K562 (cell line): ENCODE measurements around the gene ARL17B. TPM values are rescaled to one million over a fixed set of nuclear protein-coding genes. Genes with fewer than 3 reads are reported as not detected.
A peak's percentile ranks its signal among the peaks of the same experiment; 100 is the strongest.
"Not testable (repeated sequence)": the region's sequence is repeated elsewhere in the genome, so short reads cannot be mapped to it uniquely, and the experiment has no call there.

Experiments
- ATAC-seq: fragments of 200-7000 bp; cut with Tn5 transposase; 3 replicates; pipeline ENCODE4 v1.9.1; 2020; ENCODE audit warnings: moderate library complexity
- BruUV-seq: library from RNA; stranded (reverse); fragments of 400-500 nt; replicated peaks from 2 replicates; lab custom pipeline; 2021; lab: Mats Ljungman, UMichigan
- CTCF ChIA-PET: fragments of 300-600 bp; formaldehyde crosslinking; extraction: SDS; loops from one replicate; lab custom pipeline; 2021; ENCODE audit warnings: low intra/inter-chr PET ratio; lab: Yijun Ruan, JAX
- POLR2A ChIA-PET: fragments of 300-600, 350-650 bp; sonication (Branson Sonifier 250); formaldehyde crosslinking; extraction: SDS; loops from one replicate; lab custom pipeline; 2021; ENCODE audit warnings: antibody characterized with exemption, inconsistent platforms; lab: Yijun Ruan, JAX
- DNase-seq, 4 experiments: peaks; one replicate each; pipeline versions ENCODE4 v3.0.0 to v3.0.0-alpha.2; 2011 to 2018; ENCODE audit warnings: low spot score in 3 of 4, mixed read lengths in 3 of 4; ENCODE audit errors: extremely low read depth in 1 of 4
- FAIRE-seq: peaks from 2 replicates; lab custom pipeline; 2011; peaks lifted over from hg19 to GRCh38; lab: Jason Lieb, UNC
- H2AFZ ChIP-seq: 2 replicates; pipeline ENCODE4 v1.6.0; 2011; ENCODE audit warnings: low read depth, low read length, control low read depth, inconsistent platforms
- H3K27ac ChIP-seq: fragments of 200-600 bp; 3 replicates; pipeline ENCODE4 v1.8.0; 2011; ENCODE audit warnings: low read depth, mild to moderate bottlenecking, control low read depth, inconsistent platforms, low read length, moderate library complexity, mixed read lengths; ENCODE audit errors: extremely low read depth
- H3K27me3 ChIP-seq, 2 experiments: fragments of 300-600 bp in 1 of 2; 2 replicates in 1 of 2; 3 replicates in 1 of 2; pipeline versions ENCODE4 v1.6.0 to v1.8.0; 2011; ENCODE audit warnings: inconsistent platforms in 2 of 2, low read length in 2 of 2, mild to moderate bottlenecking in 1 of 2, mixed read lengths in 1 of 2, moderate library complexity in 1 of 2; ENCODE audit not compliant: control insufficient read depth in 2 of 2, insufficient read depth in 2 of 2
- H3K36me3 ChIP-seq: fragments of 300-600 bp; 3 replicates; pipeline ENCODE4 v1.8.0; 2011; ENCODE audit warnings: mild to moderate bottlenecking, low read length, inconsistent platforms; ENCODE audit not compliant: control insufficient read depth, insufficient read depth
- H3K4me1 ChIP-seq, 2 experiments: fragments of 200-600 bp in 1 of 2; replicated peaks in 1 of 2; 2 replicates in 1 of 2; 3 replicates in 1 of 2; pipeline versions ENCODE4 v1.5.1 to v1.8.0; 2011; ENCODE audit warnings: inconsistent platforms in 2 of 2, low read length in 2 of 2, mild to moderate bottlenecking in 1 of 2, mixed read lengths in 1 of 2, moderate library complexity in 1 of 2; ENCODE audit not compliant: control insufficient read depth in 2 of 2, insufficient read depth in 2 of 2
- H3K4me2 ChIP-seq: 2 replicates; pipeline ENCODE4 v1.6.1; 2011; ENCODE audit warnings: low read length, control low read depth, inconsistent platforms, mixed read lengths; ENCODE audit not compliant: insufficient read depth
- H3K4me3 ChIP-seq: fragments of 200-600 bp; sonication (generic), shearing (Covaris generic); 2 replicates; pipeline ENCODE4 v1.5.1; 2016; ENCODE audit warnings: control low read depth, inconsistent platforms
- H3K79me2 ChIP-seq: fragments of 200-600 bp; 3 replicates; pipeline ENCODE4 v1.8.0; 2011; ENCODE audit warnings: low read length, inconsistent platforms; ENCODE audit not compliant: control insufficient read depth, insufficient read depth
- H3K9ac ChIP-seq, 2 experiments: 2 replicates each; pipeline versions ENCODE4 v1.6.0 to v1.6.1; 2011; ENCODE audit warnings: low read depth in 2 of 2, low read length in 2 of 2, control low read depth in 1 of 2, inconsistent platforms in 1 of 2, mild to moderate bottlenecking in 1 of 2, mixed read lengths in 1 of 2; ENCODE audit not compliant: insufficient read depth in 1 of 2
- H3K9me1 ChIP-seq: one replicate; pipeline ENCODE4 v1.6.0; 2011; ENCODE audit warnings: inconsistent platforms, mild to moderate bottlenecking, low read length, moderate library complexity; ENCODE audit not compliant: control insufficient read depth, insufficient read depth
- H3K9me3 ChIP-seq: replicated peaks from 2 replicates; pipeline ENCODE4 v1.5.1; 2011; ENCODE audit warnings: low read depth, low read length, inconsistent platforms; ENCODE audit not compliant: control insufficient read depth, insufficient read depth
- H4K20me1 ChIP-seq: replicated peaks from 2 replicates; pipeline ENCODE4 v1.6.1; 2011; ENCODE audit warnings: low read length, inconsistent platforms, mixed read lengths; ENCODE audit not compliant: control insufficient read depth, insufficient read depth
- CHD2 ChIP-seq: IDR thresholded peaks from 2 replicates; pipeline ENCODE4 v1.6.1; 2011; ENCODE audit warnings: low read depth, low read length
- CXXC5 ChIP-seq: fragments of 250-450 bp; sonication (Bioruptor Pico); IDR thresholded peaks from 2 replicates; pipeline ENCODE4 v1.8.0; 2022; ENCODE audit warnings: inconsistent platforms, mild to moderate bottlenecking, moderate library complexity
- ESRRA ChIP-seq: fragments of 450-650 bp; IDR thresholded peaks from 2 replicates; pipeline ENCODE4 v1.6.1; 2014; ENCODE audit warnings: low read depth, mild to moderate bottlenecking, moderate library complexity, borderline replicate concordance
- HDAC2 ChIP-seq: fragments of 450-650 bp; IDR thresholded peaks from 2 replicates; pipeline ENCODE4 v1.6.1; 2016; ENCODE audit warnings: mild to moderate bottlenecking
- KDM1A ChIP-seq, 2 experiments: fragments of 450-650 bp; IDR thresholded peaks; 2 replicates each; pipeline ENCODE4 v1.6.1; 2016; ENCODE audit warnings: mild to moderate bottlenecking in 2 of 2
- MBD2 ChIP-seq: sonication (generic); IDR thresholded peaks from 2 replicates; pipeline ENCODE4 v1.6.1; 2016; ENCODE audit warnings: low read depth, borderline replicate concordance
- NEUROD1 ChIP-seq: fragments of 150-350 bp; IDR thresholded peaks from 2 replicates; pipeline ENCODE4 v1.6.1; 2014; ENCODE audit warnings: borderline replicate concordance, low read length, low read depth; ENCODE audit not compliant: partially characterized antibody
- RBBP5 ChIP-seq: fragments of 200-600 bp; sonication (generic); IDR thresholded peaks from 2 replicates; pipeline ENCODE4 v1.6.1; 2012; ENCODE audit warnings: borderline replicate concordance, mild to moderate bottlenecking, low read length, control low read depth, inconsistent platforms; ENCODE audit not compliant: insufficient read depth, poor library complexity, severe bottlenecking
- RBFOX2 ChIP-seq: fragments of 200-400 bp; formaldehyde crosslinking; IDR thresholded peaks from 2 replicates; pipeline ENCODE4 v1.6.1; 2017; ENCODE audit warnings: low read depth, mild to moderate bottlenecking, low read length, moderate library complexity
- RBM25 ChIP-seq: fragments of 200-400 bp; formaldehyde crosslinking; IDR thresholded peaks from 2 replicates; pipeline ENCODE4 v1.6.1; 2018; ENCODE audit warnings: low read length, low read depth, moderate library complexity; ENCODE audit not compliant: severe bottlenecking
- RCOR1 ChIP-seq, 2 experiments: IDR thresholded peaks; 2 replicates each; pipeline ENCODE4 v1.6.1; 2012; ENCODE audit warnings: low read depth in 2 of 2, low read length in 2 of 2, borderline replicate concordance in 1 of 2, improper control_type of control experiment in 1 of 2
- SP1 ChIP-seq: sonication (generic); formaldehyde crosslinking; IDR thresholded peaks from 2 replicates; pipeline ENCODE4 v1.8.1; 2022; ENCODE audit warnings: mild to moderate bottlenecking, missing genetic modification reagents
- SP2 ChIP-seq: IDR thresholded peaks from 2 replicates; pipeline ENCODE4 v1.6.1; 2011; ENCODE audit warnings: mild to moderate bottlenecking, low read depth, low read length, moderate library complexity; ENCODE audit not compliant: poor library complexity, severe bottlenecking; ENCODE audit errors: extremely low read depth
- TBL1XR1 ChIP-seq, 2 experiments: IDR thresholded peaks; 2 replicates each; pipeline ENCODE4 v1.6.1; 2012; ENCODE audit warnings: improper control_type of control experiment in 2 of 2, low read length in 2 of 2, mild to moderate bottlenecking in 1 of 2
- ZEB2 ChIP-seq: fragments of 450-650 bp; IDR thresholded peaks from 2 replicates; pipeline ENCODE4 v1.6.1; 2016
- ZNF444 ChIP-seq: fragments of 250-450 bp; sonication (Bioruptor Pico); IDR thresholded peaks from 2 replicates; pipeline ENCODE4 v1.4.0; 2020; ENCODE audit warnings: mild to moderate bottlenecking, moderate library complexity
- WGBS: fragments of 100-300 bp; shearing (Covaris generic); methylation state at CpG from one replicate; pipeline ENCODE4 v1.1.6; 2016; ENCODE audit warnings: low coverage, mixed read lengths; ENCODE audit not compliant: insufficient coverage; ENCODE audit errors: missing lambda C conversion rate; 5-methylcytosine and 5-hydroxymethylcytosine counted together
- in situ Hi-C: fragments of 300-500 bp; cut with MboI; formaldehyde crosslinking; loops from 4 replicates; pipeline ENCODE4 v1.15.0; 2018; ENCODE audit warnings: inconsistent platforms, mixed read lengths
- intact Hi-C: fragments of 100-400 bp; cut with micrococcal nuclease; formaldehyde crosslinking; loops from 2 replicates; pipeline ENCODE4 v1.14.2; 2022
- polyA plus RNA-seq, 8 experiments: library from polyadenylated mRNA; depleted of rRNA in 4 of 8; stranded (reverse) in 5 of 8; unstranded in 3 of 8; fragments of >200 nt; fragmentation: Nextera tagmentation in 2 of 8; fragmentation: Illumina TruSeq in 1 of 8; extraction: Ambion mirVana in 2 of 8; extraction: Trizol in 1 of 8; gene quantifications; 2 replicates each; pipeline versions ENCODE4 v1.2.1 to v1.2.3, GENCODE V29; 2011 to 2014; ENCODE audit warnings: inconsistent platforms in 1 of 8, missing spikeins in 1 of 8
- total RNA-seq, 7 experiments: library from RNA; depleted of rRNA in 6 of 7; stranded (reverse); fragments of >200 nt in 6 of 7; fragmentation: Illumina TruSeq in 2 of 7; extraction: Trizol in 2 of 7; gene quantifications; 2 replicates each; pipeline versions ENCODE4 v1.2.1 to v1.2.3, GENCODE V29; 2011 to 2021; ENCODE audit warnings: low replicate concordance in 1 of 7
- TF ChIP-seq, protein P1 (sequence below), 2 experiments: IDR thresholded peaks in 1 of 2; conservative IDR thresholded peaks in 1 of 2; 2 replicates each; pipeline ENCODE4 v1.6.1; 2016; ENCODE audit warnings: low read depth in 2 of 2, mild to moderate bottlenecking in 1 of 2, missing compliant biosample characterization in 1 of 2, missing genetic modification characterization in 1 of 2, moderate library complexity in 1 of 2
- TF ChIP-seq, protein P2 (sequence below): fragments of 200-800 bp; sonication (Bioruptor generic); IDR thresholded peaks from 2 replicates; pipeline ENCODE4 v1.6.1; 2017; ENCODE audit warnings: missing genetic modification characterization, missing compliant biosample characterization

ARL17B gene
- total and polyA plus RNA-seq, 9 of the 15 experiments (the other 6 are each of a cell fraction or from before 2014, with no cell fraction given) = 4.0 to 24.2 (median 8.4) TPM

DNA sequence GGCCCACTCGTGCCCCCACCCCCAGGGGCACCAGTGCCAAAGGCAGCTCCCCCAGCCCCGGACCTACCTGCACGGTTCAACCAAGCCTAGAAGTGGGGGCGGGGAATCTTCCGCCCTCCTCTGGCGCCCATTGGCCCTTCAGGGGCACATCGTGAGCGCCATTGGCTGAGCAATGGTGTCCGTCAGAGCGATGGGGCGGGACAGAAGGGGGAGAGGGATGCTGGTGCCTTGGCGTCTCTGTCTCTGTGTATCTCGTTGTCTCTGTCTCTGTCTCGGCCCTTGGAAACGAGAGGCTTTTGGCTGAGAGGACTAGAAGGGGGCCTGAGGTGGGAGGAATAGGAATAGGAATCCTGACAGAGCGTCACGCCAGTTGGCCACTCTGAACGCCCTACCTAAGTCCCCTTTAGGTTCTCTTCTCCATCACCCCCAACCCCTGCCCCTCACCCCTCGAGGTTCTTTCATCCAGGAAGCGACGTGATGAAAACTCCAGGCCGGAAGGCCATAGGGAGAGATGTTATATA, 136.2 kb downstream of the ARL17B start:
- not testable (repeated sequence) for BruUV-seq
- TF ChIP-seq, protein P1, sequence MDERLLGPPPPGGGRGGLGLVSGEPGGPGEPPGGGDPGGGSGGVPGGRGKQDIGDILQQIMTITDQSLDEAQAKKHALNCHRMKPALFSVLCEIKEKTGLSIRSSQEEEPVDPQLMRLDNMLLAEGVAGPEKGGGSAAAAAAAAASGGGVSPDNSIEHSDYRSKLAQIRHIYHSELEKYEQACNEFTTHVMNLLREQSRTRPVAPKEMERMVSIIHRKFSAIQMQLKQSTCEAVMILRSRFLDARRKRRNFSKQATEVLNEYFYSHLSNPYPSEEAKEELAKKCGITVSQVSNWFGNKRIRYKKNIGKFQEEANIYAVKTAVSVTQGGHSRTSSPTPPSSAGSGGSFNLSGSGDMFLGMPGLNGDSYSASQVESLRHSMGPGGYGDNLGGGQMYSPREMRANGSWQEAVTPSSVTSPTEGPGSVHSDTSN (CRISPR knock-in tag; IDR thresholded peaks at IDR 0.05; ENCODE audit: low read depth) = peak; percentile 88
- TF ChIP-seq, protein P1 (tag; conservative IDR thresholded peaks at IDR 0.05; ENCODE audit: low read depth) = peak; percentile 99
- TF ChIP-seq KDM1A (IDR thresholded peaks at IDR 0.05) = peak in 1 of 2 experiments; percentile 95; a peak in 2 of 4 replicates
- TF ChIP-seq TBL1XR1 (IDR thresholded peaks at IDR 0.05; ENCODE audit: low read length in 2 of 2) = peak in 1 of 2 experiments; percentile 26; a peak in 1 of 4 replicates
- TF ChIP-seq CXXC5 (CRISPR knock-in tag) = peak; percentile 66; the same call in 1 of the 2 replicates
- TF ChIP-seq SP2 = peak; percentile 74
- TF ChIP-seq ZEB2 = peak; percentile 51; the same call in 1 of the 2 replicates
- TF ChIP-seq, protein P2, sequence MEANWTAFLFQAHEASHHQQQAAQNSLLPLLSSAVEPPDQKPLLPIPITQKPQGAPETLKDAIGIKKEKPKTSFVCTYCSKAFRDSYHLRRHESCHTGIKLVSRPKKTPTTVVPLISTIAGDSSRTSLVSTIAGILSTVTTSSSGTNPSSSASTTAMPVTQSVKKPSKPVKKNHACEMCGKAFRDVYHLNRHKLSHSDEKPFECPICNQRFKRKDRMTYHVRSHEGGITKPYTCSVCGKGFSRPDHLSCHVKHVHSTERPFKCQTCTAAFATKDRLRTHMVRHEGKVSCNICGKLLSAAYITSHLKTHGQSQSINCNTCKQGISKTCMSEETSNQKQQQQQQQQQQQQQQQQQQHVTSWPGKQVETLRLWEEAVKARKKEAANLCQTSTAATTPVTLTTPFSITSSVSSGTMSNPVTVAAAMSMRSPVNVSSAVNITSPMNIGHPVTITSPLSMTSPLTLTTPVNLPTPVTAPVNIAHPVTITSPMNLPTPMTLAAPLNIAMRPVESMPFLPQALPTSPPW (CRISPR knock-in tag) = peak; percentile 72
- peak; percentile 96 for TF ChIP-seq MBD2
- peak; percentile 46; the same call in 1 of the 2 replicates for TF ChIP-seq RBFOX2
- TF ChIP-seq ESRRA = 0 out of 2 replicates have a peak, but pooled peaks have one; percentile 38
- TF ChIP-seq ZNF444 (CRISPR knock-in tag) = peak; percentile 97
- TF ChIP-seq RBBP5 = peak; percentile 21
- TF ChIP-seq RBM25 = peak; percentile 60
- TF ChIP-seq RCOR1 (IDR thresholded peaks at IDR 0.05; ENCODE audit: borderline replicate concordance in 1 of 2, low read depth in 2 of 2, low read length in 2 of 2) = peak in 1 of 2 experiments; percentile 38; a peak in 1 of 4 replicates
- peak; percentile 78 for TF ChIP-seq CHD2
- TF ChIP-seq HDAC2 = peak; percentile 65; the same call in 1 of the 2 replicates
- TF ChIP-seq NEUROD1 = peak; percentile 91
- peak; percentile 46; the same call in 1 of the 2 replicates for TF ChIP-seq SP1 (CRISPR knock-in tag)

More for the DNA sequence above, 136.2 kb downstream of the ARL17B start:
- DNase-seq (peak; percentile 96 to 98 (median 96)), FAIRE-seq (peak; percentile 88), ATAC-seq (peak; percentile 100)
- POLR2A ChIA-PET, H3K9me3 ChIP-seq, H3K36me3 ChIP-seq, CTCF ChIA-PET, H3K27me3 ChIP-seq, H3K79me2 ChIP-seq, intact Hi-C loops, in situ Hi-C loops, H3K4me1 ChIP-seq, H3K9me1 ChIP-seq, H4K20me1 ChIP-seq: not testable (repeated sequence)
- peak overlapping the region; percentile 59 for H3K4me2 ChIP-seq
- peak overlapping the region in 1 of 2 experiments; percentile 87; a peak in 3 of 4 replicates for H3K9ac ChIP-seq
- 2% methylated on average over 19 of the region's 22 CpGs for WGBS
- H2AFZ ChIP-seq = peak overlapping the region; percentile 56
- peak overlapping the region; percentile 62 for H3K4me3 ChIP-seq
- peak overlapping the region; percentile 49; the same call in 1 of the 3 replicates for H3K27ac ChIP-seq
